Naive thymus-derived CD4-positive, alpha-beta T cell (primary cell): ENCODE results near the gene ZDHHC18. TPM values are rescaled to one million over a fixed set of nuclear protein-coding genes. Genes with fewer than 3 reads are reported as not detected.
A peak's percentile ranks its signal among the peaks of the same experiment; 100 is the strongest.
"Not testable (repeated sequence)": the region's sequence is repeated elsewhere in the genome, so short reads cannot be mapped to it uniquely, and the experiment has no call there.

Source experiments
- ATAC-seq: fragments of 150-1000 bp; cut with Tn5 transposase; 2 replicates; pipeline ENCODE4 v1.10.0; 2021; ENCODE audit warnings: mild to moderate bottlenecking, moderate library complexity
- CTCF ChIA-PET: fragments of 350-600 bp; sonication (Branson Sonifier 250); formaldehyde crosslinking; loops from one replicate; lab custom pipeline; 2021; ENCODE audit warnings: antibody characterized with exemption; lab: Charles Lee
- POLR2A ChIA-PET: fragments of 350-600 bp; sonication (Branson Sonifier 250); formaldehyde crosslinking; loops from one replicate; lab custom pipeline; 2021; ENCODE audit warnings: antibody characterized with exemption, inconsistent platforms; lab: Charles Lee
- DNase-seq, 9 donors: peaks; one replicate each; pipeline versions ENCODE4 v3.0.0 to v3.0.0-alpha.2; 2020 to 2022; ENCODE audit warnings: mixed read lengths in 1 of 9
- H3K27ac ChIP-seq: one replicate; pipeline ENCODE4 v1.7.0; 2013; ENCODE audit warnings: mild to moderate bottlenecking, low read depth, low read length, moderate library complexity
- H3K27me3 ChIP-seq, 2 donors: one replicate each; pipeline ENCODE4 v1.7.0; 2013; ENCODE audit warnings: low read length in 2 of 2, mild to moderate bottlenecking in 2 of 2, moderate library complexity in 2 of 2; ENCODE audit not compliant: control insufficient read depth in 2 of 2, insufficient read depth in 2 of 2
- H3K36me3 ChIP-seq, 3 experiments: 1 replicate in 2 of 3; 2 replicates in 1 of 3; pipeline ENCODE4 v1.7.0; 2013; ENCODE audit warnings: low read length in 3 of 3, mild to moderate bottlenecking in 3 of 3, moderate library complexity in 1 of 3; ENCODE audit not compliant: insufficient read depth in 3 of 3, control insufficient read depth in 2 of 3
- H3K4me1 ChIP-seq, 2 donors: one replicate each; pipeline ENCODE4 v1.7.0; 2013; ENCODE audit warnings: low read length in 2 of 2, mild to moderate bottlenecking in 2 of 2, moderate library complexity in 1 of 2; ENCODE audit not compliant: control insufficient read depth in 2 of 2, insufficient read depth in 2 of 2
- H3K4me3 ChIP-seq: 2 replicates; pipeline ENCODE4 v1.7.0; 2013; ENCODE audit warnings: mild to moderate bottlenecking, low read length
- H3K9me3 ChIP-seq, 3 experiments: 1 replicate in 2 of 3; 2 replicates in 1 of 3; pipeline ENCODE4 v1.7.0; 2013; ENCODE audit warnings: low read length in 3 of 3; ENCODE audit not compliant: control insufficient read depth in 2 of 3
- H3K27ac Mint-ChIP-seq, 9 donors: one replicate each; pipeline ENCODE4 v1.8.0; 2020 to 2022; ENCODE audit warnings: mixed read lengths in 9 of 9, mild to moderate bottlenecking in 8 of 9, moderate library complexity in 5 of 9, inconsistent platforms in 2 of 9
- H3K27me3 Mint-ChIP-seq, 5 donors: one replicate each; pipeline ENCODE4 v1.8.0; 2021 to 2022; ENCODE audit warnings: mixed read lengths in 5 of 5, mild to moderate bottlenecking in 1 of 5
- H3K36me3 Mint-ChIP-seq, 5 donors: one replicate each; pipeline ENCODE4 v1.8.0; 2020 to 2022; ENCODE audit warnings: mixed read lengths in 5 of 5, mild to moderate bottlenecking in 3 of 5, inconsistent platforms in 1 of 5
- H3K4me1 Mint-ChIP-seq, 7 donors: one replicate each; pipeline ENCODE4 v1.8.0; 2020 to 2022; ENCODE audit warnings: mixed read lengths in 7 of 7, mild to moderate bottlenecking in 3 of 7, inconsistent platforms in 1 of 7
- H3K4me3 Mint-ChIP-seq, 10 donors: one replicate each; pipeline ENCODE4 v1.8.0; 2020 to 2022; ENCODE audit warnings: mild to moderate bottlenecking in 10 of 10, mixed read lengths in 10 of 10, moderate library complexity in 6 of 10, inconsistent platforms in 2 of 10
- H3K9me3 Mint-ChIP-seq, 11 donors: one replicate each; pipeline ENCODE4 v1.8.0; 2020 to 2022; ENCODE audit warnings: mixed read lengths in 11 of 11, mild to moderate bottlenecking in 4 of 11, inconsistent platforms in 1 of 11, moderate library complexity in 1 of 11
- intact Hi-C, 2 donors: fragments of 100-400 bp; cut with micrococcal nuclease; formaldehyde crosslinking; loops; one replicate each; pipeline ENCODE4 v1.15.1; 2023
- polyA plus RNA-seq, 2 donors: library from polyadenylated mRNA; unstranded; fragments of 300-500 nt; fragmentation: Illumina TruSeq; gene quantifications; one replicate each; pipeline ENCODE4 v1.2.3, GENCODE V29; 2021
- total RNA-seq, 6 experiments: library from RNA in 5 of 6; stranded (reverse) in 5 of 6; gene quantifications; 1 replicate in 5 of 6; 2 replicates in 1 of 6; pipeline ENCODE4 v1.2.3 and lab custom pipeline; 2021 to 2026

ZDHHC18 gene
- total and polyA plus RNA-seq, 7 experiments from 2014 or later = 3.1 to 72.4 (median 38.8) TPM

GRCh38 chr1:26839779-26840178, 13.3 kb downstream of the ZDHHC18 start:
- ChIA-PET POLR2A (interaction anchor here (0.5 kb wide), 1 partner anchor 38 kb away, joined by 3 read pairs; no protein-coding TSS in a partner anchor), CTCF (interaction anchor here (0.5 kb wide), 1 partner anchor 11 kb away, joined by 3 read pairs; no protein-coding TSS in a partner anchor)
- no peaks in the 10 kb centered on the region for H3K9me3 Mint-ChIP-seq
- H3K4me1 Mint-ChIP-seq = peaks cover 0 to 25% (median 6%) of the 10 kb centered on the region in 7 donors
- Histone ChIP-seq H3K27ac (no peak overlapping the region), H3K36me3 (peaks cover 8 to 71% (median 11%) of the 10 kb centered on the region in 3 experiments), H3K9me3 (no peaks in the 10 kb centered on the region), H3K27me3 (no peaks in the 10 kb centered on the region), H3K4me1 (peaks cover 2 to 19% of the 10 kb centered on the region in 2 donors), H3K4me3 (no peak overlapping the region)
- ATAC-seq (no peak), DNase-seq (no peak)
- peak overlapping the region in 1 of 9 donors; percentile 28 for H3K27ac Mint-ChIP-seq
- H3K4me3 Mint-ChIP-seq = no peak overlapping the region
- H3K36me3 Mint-ChIP-seq = peaks cover 3 to 22% (median 6%) of the 10 kb centered on the region in 5 donors
- intact Hi-C loops = no loop called here
- H3K27me3 Mint-ChIP-seq = no peaks in the 10 kb centered on the region

GRCh38 chr1:26844424-26845196, 18.1 kb downstream of the ZDHHC18 start:
- ATAC-seq = no peak
- no peaks in the 10 kb centered on the region for H3K27me3 ChIP-seq
- H3K27ac ChIP-seq = no peak overlapping the region
- peaks cover 0 to 19% (median 4%) of the 10 kb centered on the region in 5 donors for H3K36me3 Mint-ChIP-seq
- no peak overlapping the region for H3K4me3 ChIP-seq
- H3K9me3 Mint-ChIP-seq = no peaks in the 10 kb centered on the region
- POLR2A ChIA-PET = no interaction called here
- intact Hi-C loops = no loop called here
- CTCF ChIA-PET = no interaction called here
- no peaks in the 10 kb centered on the region for H3K27me3 Mint-ChIP-seq
- no peak for DNase-seq
- no peak overlapping the region for H3K4me3 Mint-ChIP-seq
- no peaks in the 10 kb centered on the region for H3K9me3 ChIP-seq
- H3K36me3 ChIP-seq = peaks cover 12 to 65% (median 13%) of the 10 kb centered on the region in 3 experiments
- H3K4me1 ChIP-seq = peaks cover 0 to 3% of the 10 kb centered on the region in 2 donors
- no peak overlapping the region for H3K27ac Mint-ChIP-seq
- peaks cover 0 to 6% (median 0%) of the 10 kb centered on the region in 7 donors for H3K4me1 Mint-ChIP-seq

GRCh38 chr1:26847826-26848225, 21.3 kb downstream of the ZDHHC18 start:
- H3K4me3 Mint-ChIP-seq, H3K4me3 ChIP-seq, H3K27me3 Mint-ChIP-seq, H3K9me3 Mint-ChIP-seq, H3K9me3 ChIP-seq, ATAC-seq, intact Hi-C loops, H3K27me3 ChIP-seq, H3K4me1 ChIP-seq, H3K27ac ChIP-seq, DNase-seq: not testable (repeated sequence)
- peaks cover 18 to 69% (median 28%) of the 10 kb centered on the region in 3 experiments for H3K36me3 ChIP-seq
- ChIA-PET CTCF (interaction anchor here (0.5 kb wide), 1 partner anchor 683 kb away, joined by 3 read pairs; no protein-coding TSS in a partner anchor), POLR2A (interaction anchor here (1.1 kb wide), 1 partner anchor 33 kb away, joined by 4 read pairs; no protein-coding TSS in a partner anchor)
- Mint-ChIP-seq H3K27ac (peak overlapping the region in 3 of 9 donors; percentile 29 to 64 (median 42)), H3K36me3 (peaks cover 11 to 42% (median 19%) of the 10 kb centered on the region in 5 donors), H3K4me1 (peaks cover 0 to 14% (median 0%) of the 10 kb centered on the region in 7 donors)

- Mint-ChIP-seq H3K36me3 (peaks cover 12 to 46% (median 23%) of the 10 kb centered on the region in 5 donors), H3K27ac (no peak overlapping the region), H3K27me3 (no peaks in the 10 kb centered on the region), H3K9me3 (no peaks in the 10 kb centered on the region), H3K4me3 (no peak overlapping the region), H3K4me1 (peaks cover 0 to 18% (median 0%) of the 10 kb centered on the region in 7 donors)
- no peaks in the 10 kb centered on the region for H3K27me3 ChIP-seq
- no peak for ATAC-seq
- no peaks in the 10 kb centered on the region for H3K4me1 ChIP-seq
- H3K4me3 ChIP-seq = no peak overlapping the region
- CTCF ChIA-PET = interaction anchor here (0.7 to 0.9 kb wide), 3 partner anchors 11 to 39 kb away, joined by 3 to 4 read pairs (median 3); no protein-coding TSS in a partner anchor
- POLR2A ChIA-PET = interaction anchor here (0.6 kb wide), 1 partner anchor 308 kb away, joined by 4 read pairs; no protein-coding TSS in a partner anchor
- intact Hi-C loops = no loop called here
- no peak overlapping the region for H3K27ac ChIP-seq
- peaks cover 17 to 71% (median 34%) of the 10 kb centered on the region in 3 experiments for H3K36me3 ChIP-seq
- no peaks in the 10 kb centered on the region for H3K9me3 ChIP-seq
- DNase-seq = no peak
Observed at GRCh38 chr1:26848499-26848898, 22.0 kb downstream of the ZDHHC18 start.

- Mint-ChIP-seq H3K4me3 (no peak overlapping the region), H3K27me3 (no peaks in the 10 kb centered on the region), H3K36me3 (peaks cover 12 to 46% (median 23%) of the 10 kb centered on the region in 5 donors), H3K9me3 (no peaks in the 10 kb centered on the region), H3K4me1 (peaks cover 0 to 18% (median 0%) of the 10 kb centered on the region in 7 donors), H3K27ac (no peak overlapping the region)
- H3K27ac ChIP-seq = no peak overlapping the region
- ChIA-PET CTCF (interaction anchor here (0.6 to 1.3 kb wide), 8 partner anchors 12 to 247 kb away, joined by 3 to 6 read pairs (median 3); no protein-coding TSS in a partner anchor), POLR2A (interaction anchor here (0.6 kb wide), 1 partner anchor 309 kb away, joined by 4 read pairs; no protein-coding TSS in a partner anchor)
- ATAC-seq (no peak), DNase-seq (no peak)
- no peak overlapping the region for H3K4me3 ChIP-seq
- no peaks in the 10 kb centered on the region for H3K9me3 ChIP-seq
- peaks cover 17 to 78% (median 41%) of the 10 kb centered on the region in 3 experiments for H3K36me3 ChIP-seq
- H3K4me1 ChIP-seq = no peaks in the 10 kb centered on the region
- no peaks in the 10 kb centered on the region for H3K27me3 ChIP-seq
- intact Hi-C loops = no loop called here
Observed at GRCh38 chr1:26848941-26849774, 22.7 kb downstream of the ZDHHC18 start.

- no peaks in the 10 kb centered on the region for H3K27me3 Mint-ChIP-seq
- H3K4me1 Mint-ChIP-seq = peaks cover 0 to 16% (median 0%) of the 10 kb centered on the region in 7 donors
- CTCF ChIA-PET = interaction anchor here (0.7 to 1.1 kb wide), 2 partner anchors 11 to 12 kb away, joined by 3 to 4 read pairs; partner anchors contain the start of gene SFN
- intact Hi-C loops = no loop called here
- POLR2A ChIA-PET = no interaction called here
- H3K36me3 Mint-ChIP-seq = peaks cover 15 to 51% (median 23%) of the 10 kb centered on the region in 5 donors
- Histone ChIP-seq H3K27ac (no peak overlapping the region), H3K36me3 (peaks cover 17 to 95% (median 47%) of the 10 kb centered on the region in 3 experiments), H3K4me1 (no peaks in the 10 kb centered on the region), H3K9me3 (no peaks in the 10 kb centered on the region), H3K27me3 (no peaks in the 10 kb centered on the region), H3K4me3 (no peak overlapping the region)
- H3K4me3 Mint-ChIP-seq = no peak overlapping the region
- ATAC-seq (no peak), DNase-seq (no peak)
- no peak overlapping the region for H3K27ac Mint-ChIP-seq
- no peaks in the 10 kb centered on the region for H3K9me3 Mint-ChIP-seq
Observed at GRCh38 chr1:26851106-26851684, 24.7 kb downstream of the ZDHHC18 start.
